Transverse colon (tissue), 4 donors: ENCODE measurements around the gene SOAT1. TPM values are rescaled to one million over a fixed set of nuclear protein-coding genes. Genes with fewer than 3 reads are reported as not detected.

Source experiments
- DNase-seq: peaks from one replicate; pipeline ENCODE4 v3.0.0-alpha.2; 2019
- H3K27ac ChIP-seq, 4 donors: fragments of 200-600 bp; sonication (generic); 2 replicates each; pipeline ENCODE4 v1.5.1; 2016 to 2018; ENCODE audit warnings: inconsistent platforms in 4 of 4
- H3K27me3 ChIP-seq: fragments of 200-600 bp; sonication (generic); 2 replicates; pipeline ENCODE4 v1.5.1; 2017; ENCODE audit warnings: inconsistent platforms
- H3K36me3 ChIP-seq, 4 donors: fragments of 200-600 bp; sonication (generic); 2 replicates each; pipeline ENCODE4 v1.5.1; 2017 to 2019; ENCODE audit warnings: inconsistent platforms in 4 of 4
- H3K4me1 ChIP-seq, 4 donors: fragments of 200-600 bp; sonication (generic); 2 replicates each; pipeline ENCODE4 v1.5.1; 2017 to 2020; ENCODE audit warnings: inconsistent platforms in 4 of 4
- H3K4me3 ChIP-seq, 4 donors: fragments of 200-600 bp; sonication (generic); 1 replicate in 1 of 4; 2 replicates in 3 of 4; pipeline versions ENCODE4 v1.5.1 to v1.6.1; 2017 to 2019; ENCODE audit warnings: inconsistent platforms in 4 of 4
- H3K9me3 ChIP-seq, 2 donors: fragments of 200-600 bp; sonication (generic); 2 replicates each; pipeline ENCODE4 v1.5.1; 2017 to 2019; ENCODE audit warnings: inconsistent platforms in 2 of 2
- CTCF ChIP-seq, 5 experiments: fragments of 200-600 bp in 3 of 5; fragments of 450-650 bp in 2 of 5; sonication (generic) in 3 of 5; IDR thresholded peaks; 1 replicate in 2 of 5; 2 replicates in 3 of 5; pipeline ENCODE4 v1.5.1; 2016 to 2017; ENCODE audit warnings: antibody characterized with exemption in 5 of 5, inconsistent platforms in 3 of 5, mild to moderate bottlenecking in 2 of 5, moderate library complexity in 1 of 5
- EP300 ChIP-seq: sonication (generic); formaldehyde crosslinking; IDR thresholded peaks from one replicate; pipeline ENCODE4 v1.6.1; 2017; ENCODE audit warnings: antibody characterized with exemption, low read depth
- POLR2A ChIP-seq: fragments of 450-650 bp; IDR thresholded peaks from one replicate; pipeline ENCODE4 v1.6.1; 2016; ENCODE audit warnings: antibody characterized with exemption, mild to moderate bottlenecking, moderate library complexity
- POLR2AphosphoS5 ChIP-seq, 3 donors: sonication (generic); formaldehyde crosslinking; IDR thresholded peaks; one replicate each; pipeline ENCODE4 v1.6.1; 2016; ENCODE audit warnings: antibody characterized with exemption in 3 of 3
- WGBS, 2 donors: methylation state at CpG; one replicate each; pipeline ENCODE4 v1.1.5; 2018; ENCODE audit warnings: low coverage in 1 of 2; 5-methylcytosine and 5-hydroxymethylcytosine counted together
- in situ Hi-C, 4 donors: fragments of 200-750 bp; cut with MboI; loops; one replicate each; pipeline versions ENCODE4 v1.15.0 to v1.15.1; 2017; ENCODE audit warnings: low sequenced_read_pairs in 3 of 4, low pct_ligation_motif_present in 1 of 4, low pct_unique_long_range_greater_than_20kb in 1 of 4
- intact Hi-C: fragments of 100-400 bp; cut with DNase I; formaldehyde crosslinking; loops from one replicate; pipeline ENCODE4 v1.15.1; 2023; ENCODE audit warnings: low total_unique reads
- total RNA-seq, 4 donors: library from RNA; depleted of rRNA; stranded (reverse); fragments of >200 nt; gene quantifications; one replicate each; pipeline ENCODE4 v1.1.0, GENCODE V29; 2016

SOAT1 gene
- total RNA-seq, 4 donors from 2014 or later = 4.0 to 13.9 (median 10.3) TPM

DNA sequence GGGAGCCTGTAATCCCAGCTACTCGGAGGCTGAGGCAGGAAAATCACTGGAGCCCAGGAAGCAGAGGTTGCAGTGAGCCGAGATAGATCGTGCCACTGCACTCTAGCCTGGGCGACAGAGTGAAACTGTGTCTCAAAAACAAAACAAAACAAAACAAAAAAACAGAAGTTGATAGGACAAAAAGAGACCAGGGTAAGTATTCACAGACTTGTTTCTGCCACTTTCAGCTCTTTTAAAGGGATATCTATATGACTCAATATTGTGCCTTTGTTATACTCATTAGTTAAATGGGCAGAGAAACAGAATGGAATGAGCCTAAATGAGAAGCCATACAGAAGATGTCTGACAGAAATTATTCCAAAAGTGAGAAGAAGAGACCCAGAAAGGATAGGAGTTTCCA is 41.0 kb upstream of the SOAT1 start:
- no peak overlapping the region for H3K4me3 ChIP-seq
- no peaks in the 10 kb centered on the region for H3K27me3 ChIP-seq
- H3K36me3 ChIP-seq = no peaks in the 10 kb centered on the region
- intact Hi-C loops (no loop called here), in situ Hi-C loops (loop anchor here in 2 of 4 donors (25.0 kb wide), 2 partner anchors 110 to 335 kb away; partner anchors contain the start of genes AXDND1 (in 1 of the 2), NPHS2 (in 1 of the 2) and TDRD5 (in 1 of the 2))
- no peaks in the 10 kb centered on the region for H3K4me1 ChIP-seq
- H3K27ac ChIP-seq = no peak overlapping the region
- 73 to 81% methylated on average over 4 of the region's 4 CpGs for WGBS, 2 donors
- H3K9me3 ChIP-seq = no peaks in the 10 kb centered on the region
- TF ChIP-seq CTCF (IDR thresholded peaks at IDR 0.05) (no peak), EP300 (no peak), POLR2A (no peak), POLR2AphosphoS5 (IDR thresholded peaks at IDR 0.05) (no peak)
- DNase-seq = no peak

- in situ Hi-C loops (loop anchor here in 2 of 4 donors (25.0 kb wide), 2 partner anchors 109 to 334 kb away; partner anchors contain the start of genes AXDND1 (in 1 of the 2), NPHS2 (in 1 of the 2) and TDRD5 (in 1 of the 2)), intact Hi-C loops (no loop called here)
- DNase-seq = no peak
- Histone ChIP-seq H3K27ac (no peak overlapping the region), H3K4me3 (no peak overlapping the region), H3K9me3 (no peaks in the 10 kb centered on the region), H3K27me3 (no peaks in the 10 kb centered on the region), H3K36me3 (no peaks in the 10 kb centered on the region), H3K4me1 (no peaks in the 10 kb centered on the region)
- TF ChIP-seq POLR2A = no peak
- TF ChIP-seq EP300 = no peak
- no peak for TF ChIP-seq POLR2AphosphoS5 (IDR thresholded peaks at IDR 0.05)
- no peak for TF ChIP-seq CTCF (IDR thresholded peaks at IDR 0.05)
- WGBS, 2 donors = 75 to 84% methylated on average over 5 to 8 of the region's 8 CpGs
Measured at GRCh38 chr1:179253286-179253972, 40.2 kb upstream of the SOAT1 start.

DNA sequence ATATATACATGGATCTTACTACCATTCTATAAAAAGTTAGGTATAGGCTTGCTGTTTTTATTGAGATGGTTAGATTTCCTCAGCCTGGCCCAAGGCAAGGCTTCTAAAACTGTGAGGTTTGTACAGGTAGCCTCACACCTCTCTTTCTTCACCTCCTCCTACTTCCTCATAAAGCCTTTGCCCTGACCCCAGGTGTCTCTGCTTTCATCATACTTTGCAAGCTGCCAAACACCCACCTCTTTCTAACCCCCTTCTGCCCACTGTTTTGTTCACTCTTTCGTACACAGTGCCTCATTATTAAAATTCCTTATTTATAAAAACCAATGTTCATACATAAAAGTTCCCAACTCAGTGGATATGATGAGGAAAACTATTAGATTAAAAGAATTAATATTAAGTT is 31.4 kb upstream of the SOAT1 start:
- Histone ChIP-seq H3K9me3 (no peaks in the 10 kb centered on the region), H3K36me3 (no peaks in the 10 kb centered on the region), H3K27ac (no peak overlapping the region), H3K4me3 (no peak overlapping the region), H3K27me3 (no peaks in the 10 kb centered on the region), H3K4me1 (peaks cover 0 to 12% (median 2%) of the 10 kb centered on the region in 4 donors)
- in situ Hi-C loops = loop anchor here in 2 of 4 donors (25.0 kb wide), 2 partner anchors 100 to 325 kb away; partner anchors contain the start of genes AXDND1 (in 1 of the 2), NPHS2 (in 1 of the 2) and TDRD5 (in 1 of the 2)
- no peak for TF ChIP-seq POLR2AphosphoS5 (IDR thresholded peaks at IDR 0.05)
- TF ChIP-seq CTCF (IDR thresholded peaks at IDR 0.05) = no peak
- TF ChIP-seq EP300 = no peak
- TF ChIP-seq POLR2A = no peak
- DNase-seq = no peak
- intact Hi-C loops = no loop called here
- 85 to 91% methylated on average over 1 of the region's 1 CpG for WGBS, 2 donors

DNA sequence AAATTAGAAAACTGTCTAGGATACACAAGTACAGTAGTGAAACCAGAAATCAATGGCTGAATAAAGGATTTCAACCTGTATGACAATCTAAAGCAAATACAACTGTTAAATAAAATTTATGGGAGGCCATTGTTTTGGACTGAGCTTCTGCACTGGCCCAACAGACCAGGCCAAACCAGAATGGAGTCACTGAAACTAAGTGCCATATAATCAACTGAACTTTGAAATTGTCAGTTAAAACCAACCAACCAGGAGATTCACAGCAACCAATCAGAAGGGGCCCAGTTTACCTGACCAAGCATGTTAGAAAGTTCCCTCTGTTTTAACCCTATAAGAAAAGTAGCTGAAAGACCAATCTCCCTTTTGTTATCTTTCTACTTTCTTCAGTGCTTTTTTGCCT is 30.5 kb upstream of the SOAT1 start:
- in situ Hi-C loops = loop anchor here in 2 of 4 donors (25.0 kb wide), 2 partner anchors 99 to 324 kb away; partner anchors contain the start of genes AXDND1 (in 1 of the 2), NPHS2 (in 1 of the 2) and TDRD5 (in 1 of the 2)
- no peak for TF ChIP-seq CTCF (IDR thresholded peaks at IDR 0.05)
- no peak for TF ChIP-seq POLR2AphosphoS5 (IDR thresholded peaks at IDR 0.05)
- TF ChIP-seq EP300 = no peak
- no peak for TF ChIP-seq POLR2A
- Histone ChIP-seq H3K4me3 (no peak overlapping the region), H3K4me1 (peaks cover 0 to 12% (median 2%) of the 10 kb centered on the region in 4 donors), H3K36me3 (no peaks in the 10 kb centered on the region), H3K27ac (no peak overlapping the region), H3K27me3 (no peaks in the 10 kb centered on the region), H3K9me3 (no peaks in the 10 kb centered on the region)
- intact Hi-C loops = no loop called here
- no peak for DNase-seq
